ENCODE results near the gene NBPF1. TPM values are rescaled to one million over a fixed set of nuclear protein-coding genes. Genes with fewer than 3 reads are reported as not detected.
"Not testable (repeated sequence)": the region's sequence is repeated elsewhere in the genome, so short reads cannot be mapped to it uniquely, and the experiment has no call there.

The NBPF1 gene
- total and polyA plus RNA-seq, 9 of the 15 experiments (the other 6 are each of a cell fraction or from before 2014, with no cell fraction given): 5.2 to 42.6 (median 24.1) TPM

GRCh38 chr1:16513412-16514106 lies 99.8 kb downstream of the NBPF1 start:
- POLR2A ChIA-PET: interaction anchor here (0.6 to 1.3 kb wide), 20 partner anchors 8 to 509 kb away, joined by 3 to 11 read pairs (median 4); partner anchors contain the start of gene RNU1-2
- TSS peak; percentile 99 for BruUV-seq (replicated peaks)
- in situ Hi-C loops (cut with MboI): loop anchor here (25.0 kb wide), 1 partner anchor 99 kb away; the partner anchor contains the start of gene NBPF1
- H2AFZ ChIP-seq (ENCODE audit: low read depth, low read length): peak overlapping the region; percentile 56
- H3K4me1 ChIP-seq (replicated peaks in 1 of 2; ENCODE audit: control insufficient read depth in 2 of 2, insufficient read depth in 2 of 2, low read length in 2 of 2); H4K20me1 ChIP-seq (replicated peaks; ENCODE audit: control insufficient read depth, insufficient read depth, low read length); H3K9me3 ChIP-seq (replicated peaks; ENCODE audit: control insufficient read depth, insufficient read depth, low read depth, low read length); CTCF ChIA-PET (ENCODE audit: low intra/inter-chr PET ratio); H3K9me1 ChIP-seq (ENCODE audit: control insufficient read depth, insufficient read depth, low read length); H3K36me3 ChIP-seq (ENCODE audit: control insufficient read depth, insufficient read depth, low read length); intact Hi-C loops (cut with micrococcal nuclease); H3K79me2 ChIP-seq (ENCODE audit: control insufficient read depth, insufficient read depth, low read length); H3K4me3 ChIP-seq; H3K27me3 ChIP-seq (ENCODE audit: control insufficient read depth in 2 of 2, insufficient read depth in 2 of 2, low read length in 2 of 2): not testable (repeated sequence)
- H3K4me2 ChIP-seq (ENCODE audit: insufficient read depth, low read length): peak overlapping the region; percentile 72
- ATAC-seq (peak; percentile 99), FAIRE-seq (peak; percentile 58), DNase-seq (ENCODE audit: extremely low read depth in 1 of 4, low spot score in 3 of 4) (peak; percentile 63 to 96 (median 76))
- peak overlapping the region in 1 of 2 experiments; percentile 38; a peak in 1 of 4 replicates for H3K9ac ChIP-seq (ENCODE audit: insufficient read depth in 1 of 2, low read depth in 2 of 2, low read length in 2 of 2)
- WGBS (ENCODE audit: insufficient coverage, low coverage, missing lambda C conversion rate): under 1% methylated on average over 23 of the region's 26 CpGs
- H3K27ac ChIP-seq (ENCODE audit: extremely low read depth, low read depth, low read length): peak overlapping the region; percentile 54
- TF ChIP-seq STAT6 (CRISPR knock-in tag; IDR thresholded peaks at IDR 0.05): 0 out of 2 replicates have a peak, but pooled peaks have one; percentile 18
- peak; percentile 72 for TF ChIP-seq HCFC1 (IDR thresholded peaks at IDR 0.05; ENCODE audit: low read depth, low read length)
- 0 out of 2 replicates have a peak, but pooled peaks have one; percentile 12 for TF ChIP-seq HNRNPL (IDR thresholded peaks at IDR 0.05; ENCODE audit: low read depth, low read length)
- TF ChIP-seq ATF4 (CRISPR knock-in tag; IDR thresholded peaks at IDR 0.05): peak; percentile 94
- peak; percentile 40; the same call in 1 of the 2 replicates for TF ChIP-seq SOX6 (IDR thresholded peaks at IDR 0.05)
- TF ChIP-seq NR1H2 (CRISPR knock-in tag; IDR thresholded peaks at IDR 0.05): peak; percentile 48; the same call in 1 of the 2 replicates
- peak; percentile 70 for TF ChIP-seq HNRNPLL (IDR thresholded peaks at IDR 0.05; ENCODE audit: low read depth, low read length, poor library complexity, severe bottlenecking)
- peak; percentile 98 for TF ChIP-seq ZBTB9 (CRISPR knock-in tag; IDR thresholded peaks at IDR 0.05)
- peak; percentile 82 for TF ChIP-seq ZFP91 (CRISPR knock-in tag; IDR thresholded peaks at IDR 0.05)
- TF ChIP-seq ZNF740 (CRISPR knock-in tag; IDR thresholded peaks at IDR 0.05): 0 out of 2 replicates have a peak, but pooled peaks have one; percentile 48
- 0 out of 4 replicates have a peak, but pooled peaks of 1 of the 2 experiments have one; percentile 28 for TF ChIP-seq ZNF740 (tag; IDR thresholded peaks at IDR 0.05)
- TF ChIP-seq NCOA6 (IDR thresholded peaks at IDR 0.05): 0 out of 2 replicates have a peak, but pooled peaks have one; percentile 42
- peak; percentile 100 for TF ChIP-seq SUPT5H (IDR thresholded peaks at IDR 0.05)
- peak; percentile 95 for TF ChIP-seq ZNF436 (CRISPR knock-in tag; IDR thresholded peaks at IDR 0.05)
